ENCODE measurements around the gene KATNAL2.

DNA sequence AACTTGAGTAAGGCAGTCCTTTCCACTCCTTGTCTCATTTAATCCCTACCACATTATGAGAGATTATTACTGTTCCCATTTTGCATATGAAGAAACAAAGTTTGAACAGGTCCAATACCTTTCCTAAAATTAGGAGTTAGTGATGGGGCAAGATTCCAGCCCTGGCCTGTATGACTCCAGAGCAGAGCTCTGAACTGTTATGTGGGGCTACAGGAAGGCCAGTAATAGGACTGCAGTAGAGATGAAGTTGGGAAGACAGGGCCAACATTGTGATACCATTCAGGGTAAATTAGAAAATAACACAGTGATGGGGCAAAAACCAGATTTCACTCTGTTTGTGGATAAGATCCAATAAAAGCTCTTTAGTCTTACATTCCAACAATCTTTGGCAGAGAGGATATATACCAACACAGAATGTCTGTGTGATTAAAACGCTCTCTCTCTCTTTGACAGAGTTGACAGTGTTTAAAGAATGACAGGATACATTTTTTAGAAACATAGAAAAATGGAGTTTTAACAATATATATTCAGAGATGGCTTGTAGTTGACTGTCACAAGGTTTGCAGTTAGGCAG, 22.7 kb downstream of the KATNAL2 start:
- TF ChIP-seq TCF4 (CRISPR knock-in tag; IDR thresholded peaks at IDR 0.05; ENCODE audit: borderline replicate concordance) (no peak), ZFP30 (CRISPR knock-in tag; IDR thresholded peaks at IDR 0.05) (no peak), SNAI2 (CRISPR knock-in tag; IDR thresholded peaks at IDR 0.05) (no peak), ZNF70 (CRISPR knock-in tag; IDR thresholded peaks at IDR 0.05) (no peak), ARNTL (CRISPR knock-in tag; IDR thresholded peaks at IDR 0.05; ENCODE audit: borderline replicate concordance, low read depth) (no peak), CSDC2 (CRISPR knock-in tag; IDR thresholded peaks at IDR 0.05) (no peak)
- TF ChIP-seq, protein P1, sequence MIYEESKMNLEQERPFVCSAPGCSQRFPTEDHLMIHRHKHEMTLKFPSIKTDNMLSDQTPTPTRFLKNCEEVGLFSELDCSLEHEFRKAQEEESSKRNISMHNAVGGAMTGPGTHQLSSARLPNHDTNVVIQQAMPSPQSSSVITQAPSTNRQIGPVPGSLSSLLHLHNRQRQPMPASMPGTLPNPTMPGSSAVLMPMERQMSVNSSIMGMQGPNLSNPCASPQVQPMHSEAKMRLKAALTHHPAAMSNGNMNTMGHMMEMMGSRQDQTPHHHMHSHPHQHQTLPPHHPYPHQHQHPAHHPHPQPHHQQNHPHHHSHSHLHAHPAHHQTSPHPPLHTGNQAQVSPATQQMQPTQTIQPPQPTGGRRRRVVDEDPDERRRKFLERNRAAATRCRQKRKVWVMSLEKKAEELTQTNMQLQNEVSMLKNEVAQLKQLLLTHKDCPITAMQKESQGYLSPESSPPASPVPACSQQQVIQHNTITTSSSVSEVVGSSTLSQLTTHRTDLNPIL (CRISPR knock-in tag; IDR thresholded peaks at IDR 0.05; ENCODE audit: low read depth), result no peak
- TF ChIP-seq, protein P2, sequence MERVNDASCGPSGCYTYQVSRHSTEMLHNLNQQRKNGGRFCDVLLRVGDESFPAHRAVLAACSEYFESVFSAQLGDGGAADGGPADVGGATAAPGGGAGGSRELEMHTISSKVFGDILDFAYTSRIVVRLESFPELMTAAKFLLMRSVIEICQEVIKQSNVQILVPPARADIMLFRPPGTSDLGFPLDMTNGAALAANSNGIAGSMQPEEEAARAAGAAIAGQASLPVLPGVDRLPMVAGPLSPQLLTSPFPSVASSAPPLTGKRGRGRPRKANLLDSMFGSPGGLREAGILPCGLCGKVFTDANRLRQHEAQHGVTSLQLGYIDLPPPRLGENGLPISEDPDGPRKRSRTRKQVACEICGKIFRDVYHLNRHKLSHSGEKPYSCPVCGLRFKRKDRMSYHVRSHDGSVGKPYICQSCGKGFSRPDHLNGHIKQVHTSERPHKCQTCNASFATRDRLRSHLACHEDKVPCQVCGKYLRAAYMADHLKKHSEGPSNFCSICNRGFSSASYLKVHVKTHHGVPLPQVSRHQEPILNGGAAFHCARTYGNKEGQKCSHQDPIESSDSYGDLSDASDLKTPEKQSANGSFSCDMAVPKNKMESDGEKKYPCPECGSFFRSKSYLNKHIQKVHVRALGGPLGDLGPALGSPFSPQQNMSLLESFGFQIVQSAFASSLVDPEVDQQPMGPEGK (CRISPR knock-in tag; IDR thresholded peaks at IDR 0.05; ENCODE audit: borderline replicate concordance), result no peak
